Ectodermal cell (in vitro differentiated cells): ENCODE results near the gene DUSP23.

Experiments
- H3K27ac ChIP-seq: 2 replicates; pipeline ENCODE4 v1.7.0; 2013; ENCODE audit warnings: mild to moderate bottlenecking, low read depth, low read length; ENCODE audit not compliant: insufficient read depth, poor library complexity, severe bottlenecking
- H3K27me3 ChIP-seq: 2 replicates; pipeline ENCODE4 v1.7.0; 2013; ENCODE audit warnings: mild to moderate bottlenecking, low read length; ENCODE audit not compliant: insufficient read depth, control insufficient read depth, poor library complexity, severe bottlenecking
- H3K36me3 ChIP-seq: one replicate; pipeline ENCODE4 v1.7.0; 2013; ENCODE audit warnings: low read length; ENCODE audit not compliant: control insufficient read depth, insufficient read depth
- H3K4me1 ChIP-seq: one replicate; pipeline ENCODE4 v1.7.0; 2013; ENCODE audit warnings: low read length; ENCODE audit not compliant: control insufficient read depth, insufficient read depth
- H3K4me3 ChIP-seq: 2 replicates; pipeline ENCODE4 v1.7.0; 2013; ENCODE audit warnings: low read depth, low read length, control low read depth; ENCODE audit not compliant: insufficient read depth
- H3K9me3 ChIP-seq: 2 replicates; pipeline ENCODE4 v1.7.0; 2013; ENCODE audit warnings: mild to moderate bottlenecking, low read length, moderate library complexity; ENCODE audit not compliant: control insufficient read depth
- WGBS, 2 experiments: methylation state at CpG; one replicate each; pipeline ENCODE4 v1.1.7; 2013; ENCODE audit warnings: missing lambda C conversion rate in 2 of 2; 5-methylcytosine and 5-hydroxymethylcytosine counted together

Gene DUSP23

DNA sequence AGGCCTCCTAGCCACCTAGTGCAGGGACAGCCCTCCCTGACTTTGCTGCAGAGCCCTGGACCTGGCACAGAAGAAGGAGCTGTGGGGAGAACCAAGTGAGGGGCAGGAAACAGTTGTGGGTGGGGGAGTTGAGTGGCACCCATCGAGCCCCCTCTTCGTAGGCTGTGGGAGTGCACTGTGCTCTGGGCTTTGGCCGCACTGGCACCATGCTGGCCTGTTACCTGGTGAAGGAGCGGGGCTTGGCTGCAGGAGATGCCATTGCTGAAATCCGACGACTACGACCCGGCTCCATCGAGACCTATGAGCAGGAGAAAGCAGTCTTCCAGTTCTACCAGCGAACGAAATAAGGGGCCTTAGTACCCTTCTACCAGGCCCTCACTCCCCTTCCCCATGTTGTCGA lies 1.2 kb downstream of the DUSP23 start:
- Histone ChIP-seq H3K9me3 (no peaks in the 10 kb centered on the region), H3K4me1 (no peaks in the 10 kb centered on the region), H3K4me3 (no peak overlapping the region), H3K36me3 (no peaks in the 10 kb centered on the region), H3K27ac (no peak overlapping the region), H3K27me3 (no peaks in the 10 kb centered on the region)
- 92 to 94% methylated on average over 12 of the region's 12 CpGs for WGBS, 2 experiments

DNA sequence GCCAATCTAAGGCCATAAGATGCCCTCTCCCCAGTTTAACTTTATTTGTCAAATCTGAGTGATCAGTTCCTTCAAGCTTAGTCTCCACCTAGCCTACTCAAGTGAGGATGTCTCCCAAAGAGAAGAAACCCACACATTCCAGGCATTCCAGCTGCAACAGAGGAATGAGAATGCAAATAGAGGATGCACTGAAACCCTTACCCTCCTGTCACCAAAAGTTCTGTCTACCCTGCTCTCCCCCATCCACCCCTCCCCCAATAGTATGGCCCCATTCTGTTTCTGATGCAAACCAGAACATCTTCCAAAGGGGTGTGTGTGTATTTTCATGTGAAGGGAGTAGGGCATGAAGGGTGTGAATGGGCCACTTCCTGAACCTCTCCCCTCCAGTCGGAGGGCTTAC lies 3.0 kb downstream of the DUSP23 start:
- 67 to 75% methylated on average over 1 of the region's 1 CpG for WGBS, 2 experiments
- H3K27me3 ChIP-seq, result no peaks in the 10 kb centered on the region
- no peaks in the 10 kb centered on the region for H3K4me1 ChIP-seq
- H3K27ac ChIP-seq, result no peak overlapping the region
- no peaks in the 10 kb centered on the region for H3K9me3 ChIP-seq
- no peak overlapping the region for H3K4me3 ChIP-seq
- H3K36me3 ChIP-seq, result no peaks in the 10 kb centered on the region

DNA sequence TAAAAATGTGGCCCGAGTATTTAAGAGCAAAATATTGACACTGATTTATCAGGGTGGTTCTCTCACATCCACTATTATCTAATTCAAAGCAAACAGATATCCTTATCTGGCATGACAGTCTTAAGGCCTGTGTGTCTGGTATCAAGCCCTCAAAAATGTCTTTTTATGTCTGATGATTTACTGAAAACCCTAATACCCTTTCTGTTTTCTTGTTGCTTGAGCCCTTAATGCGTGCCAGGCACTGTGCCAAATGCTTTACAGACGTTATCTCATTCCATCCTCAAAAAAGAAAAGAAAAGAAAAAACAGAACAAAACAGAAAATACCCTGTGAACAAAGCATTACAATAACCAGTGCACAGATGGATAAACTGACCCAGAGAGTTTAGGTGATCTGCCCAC lies 5.7 kb downstream of the DUSP23 start:
- WGBS, 2 experiments, result 93 to 100% methylated on average over 3 of the region's 3 CpGs
- Histone ChIP-seq H3K4me1 (no peaks in the 10 kb centered on the region), H3K36me3 (no peaks in the 10 kb centered on the region), H3K9me3 (no peaks in the 10 kb centered on the region), H3K4me3 (no peak overlapping the region), H3K27ac (no peak overlapping the region), H3K27me3 (no peaks in the 10 kb centered on the region)

DNA sequence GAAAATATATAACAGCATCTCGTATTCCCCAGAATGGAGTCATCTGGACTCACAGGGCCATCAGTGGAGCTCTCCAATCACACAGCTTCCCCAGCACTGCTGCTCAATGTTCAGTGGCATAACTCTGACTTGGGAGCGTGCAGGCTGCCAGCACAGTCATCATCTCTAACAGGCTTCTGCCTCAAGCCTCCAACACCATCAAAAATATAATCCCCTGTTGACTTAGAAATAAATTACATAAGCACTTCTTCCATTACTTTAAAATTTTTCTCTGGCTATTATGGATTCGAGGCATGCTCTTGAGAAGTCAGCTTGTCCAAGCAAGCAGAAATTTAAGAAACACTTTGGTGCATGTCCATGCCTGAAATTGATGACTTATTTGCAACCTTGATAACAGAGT lies 6.2 kb downstream of the DUSP23 start:
- no peaks in the 10 kb centered on the region for H3K27me3 ChIP-seq
- no peaks in the 10 kb centered on the region for H3K9me3 ChIP-seq
- no peak overlapping the region for H3K27ac ChIP-seq
- no peaks in the 10 kb centered on the region for H3K4me1 ChIP-seq
- H3K4me3 ChIP-seq, result no peak overlapping the region
- no peaks in the 10 kb centered on the region for H3K36me3 ChIP-seq
- whole genome bisulfite sequencing, 2 experiments, result 91 to 95% methylated on average over 3 of the region's 3 CpGs

DNA sequence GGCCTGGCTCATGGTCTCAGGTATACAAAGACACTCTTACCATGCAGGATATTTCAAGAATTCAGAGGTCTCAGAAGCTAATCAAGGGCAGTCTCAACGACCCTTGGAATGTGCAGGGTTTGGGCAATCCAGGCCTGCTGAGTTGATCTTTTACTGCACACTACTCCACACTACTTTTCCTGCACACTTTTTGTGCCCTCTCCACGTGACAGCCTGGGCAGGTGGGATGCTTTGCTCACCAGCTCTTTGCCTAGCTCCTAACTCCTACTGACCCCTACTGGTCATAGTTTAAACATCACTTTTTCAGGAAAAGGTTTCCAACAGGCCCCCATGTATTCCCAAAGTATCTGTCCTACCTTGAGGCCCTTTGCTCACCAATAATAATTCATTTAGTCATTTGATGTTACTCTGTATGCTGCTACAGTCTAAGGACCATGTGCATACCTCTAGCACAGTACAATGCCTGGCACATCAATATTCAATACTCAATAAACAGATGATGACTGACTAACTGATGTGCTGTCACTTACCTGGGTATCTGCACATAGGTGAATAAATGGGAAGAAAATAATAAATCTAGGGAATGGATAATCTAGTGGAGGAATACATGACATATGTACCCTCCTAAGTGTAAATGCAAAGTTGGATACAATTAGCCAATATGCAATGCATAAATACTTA lies 9.6 kb downstream of the DUSP23 start:
- Histone ChIP-seq H3K27me3 (no peaks in the 10 kb centered on the region), H3K36me3 (no peaks in the 10 kb centered on the region), H3K4me1 (no peaks in the 10 kb centered on the region), H3K9me3 (no peaks in the 10 kb centered on the region), H3K27ac (no peak overlapping the region), H3K4me3 (no peak overlapping the region)
- 4 to 7% methylated on average over 2 of the region's 2 CpGs for WGBS, 2 experiments

DNA sequence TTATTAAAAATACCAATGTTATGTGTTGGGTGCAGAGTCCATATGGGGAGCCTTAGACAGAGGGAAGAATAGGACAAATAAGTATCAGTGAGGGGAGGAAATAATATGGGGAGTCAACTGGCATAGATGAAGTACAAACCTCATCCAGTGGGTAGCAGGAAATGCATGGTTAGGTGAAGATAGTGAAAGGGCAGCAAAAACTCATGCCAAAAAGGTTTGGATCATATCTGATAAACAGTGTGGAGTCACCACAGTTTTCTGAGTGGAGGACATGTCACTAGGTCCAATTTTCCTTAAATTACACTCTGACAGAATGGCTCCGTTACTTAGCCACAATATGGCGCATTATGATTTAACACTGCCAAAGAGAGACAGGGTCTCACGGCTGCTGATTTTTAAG lies 10.3 kb downstream of the DUSP23 start:
- WGBS, 2 experiments, result 91 to 94% methylated on average over 3 of the region's 3 CpGs
- no peaks in the 10 kb centered on the region for H3K4me1 ChIP-seq
- H3K9me3 ChIP-seq, result no peaks in the 10 kb centered on the region
- no peaks in the 10 kb centered on the region for H3K36me3 ChIP-seq
- no peak overlapping the region for H3K27ac ChIP-seq
- no peak overlapping the region for H3K4me3 ChIP-seq
- H3K27me3 ChIP-seq, result no peaks in the 10 kb centered on the region

DNA sequence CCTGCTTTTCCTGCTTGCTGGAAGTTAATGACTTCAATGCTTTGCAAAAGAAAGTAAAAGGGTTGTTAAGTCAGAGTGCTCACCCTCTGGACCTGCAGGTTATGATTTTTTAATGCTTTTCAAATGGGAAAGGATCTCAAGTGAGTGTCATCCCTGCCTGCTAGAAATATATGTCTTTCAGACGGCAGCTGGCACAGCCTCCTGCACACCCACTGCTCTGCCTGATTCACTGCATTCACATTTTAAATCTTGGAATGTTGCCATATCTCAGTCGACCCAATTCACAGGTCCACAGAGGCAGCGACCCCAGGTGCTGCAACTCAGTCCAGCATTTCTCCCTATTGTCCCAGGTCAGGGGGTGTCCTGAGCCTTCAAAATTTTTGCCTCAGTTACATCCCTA lies 10.7 kb downstream of the DUSP23 start:
- WGBS, 2 experiments, result 45 to 52% methylated on average over 3 of the region's 3 CpGs
- H3K4me1 ChIP-seq, result no peaks in the 10 kb centered on the region
- H3K36me3 ChIP-seq, result no peaks in the 10 kb centered on the region
- H3K27ac ChIP-seq, result no peak overlapping the region
- no peaks in the 10 kb centered on the region for H3K9me3 ChIP-seq
- H3K27me3 ChIP-seq, result no peaks in the 10 kb centered on the region
- no peak overlapping the region for H3K4me3 ChIP-seq

DNA sequence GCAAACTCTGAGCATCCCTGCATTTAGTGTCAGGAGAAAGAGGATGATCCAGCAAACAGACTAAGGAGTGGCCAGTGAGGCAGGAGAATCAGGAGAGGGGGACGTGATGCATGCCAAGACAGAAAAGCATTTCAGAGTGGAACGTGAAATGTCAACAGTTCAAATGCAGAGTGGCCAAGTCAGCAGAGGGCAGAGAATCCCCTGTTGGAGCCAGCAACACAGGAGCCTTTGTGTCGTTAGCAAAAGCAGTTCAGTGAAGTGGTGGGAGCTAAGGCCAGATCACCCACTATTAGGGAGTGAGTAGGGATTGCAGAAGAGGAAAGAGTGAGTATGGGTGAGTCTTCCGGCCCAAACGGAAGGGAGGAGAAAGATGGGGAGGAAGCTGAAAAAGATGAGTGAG lies 14.8 kb downstream of the DUSP23 start:
- H3K27me3 ChIP-seq, result no peaks in the 10 kb centered on the region
- H3K36me3 ChIP-seq, result no peaks in the 10 kb centered on the region
- H3K4me3 ChIP-seq, result no peak overlapping the region
- H3K27ac ChIP-seq, result no peak overlapping the region
- no peaks in the 10 kb centered on the region for H3K9me3 ChIP-seq
- H3K4me1 ChIP-seq, result no peaks in the 10 kb centered on the region
- 58 to 62% methylated on average over 5 of the region's 5 CpGs for WGBS, 2 experiments

DNA sequence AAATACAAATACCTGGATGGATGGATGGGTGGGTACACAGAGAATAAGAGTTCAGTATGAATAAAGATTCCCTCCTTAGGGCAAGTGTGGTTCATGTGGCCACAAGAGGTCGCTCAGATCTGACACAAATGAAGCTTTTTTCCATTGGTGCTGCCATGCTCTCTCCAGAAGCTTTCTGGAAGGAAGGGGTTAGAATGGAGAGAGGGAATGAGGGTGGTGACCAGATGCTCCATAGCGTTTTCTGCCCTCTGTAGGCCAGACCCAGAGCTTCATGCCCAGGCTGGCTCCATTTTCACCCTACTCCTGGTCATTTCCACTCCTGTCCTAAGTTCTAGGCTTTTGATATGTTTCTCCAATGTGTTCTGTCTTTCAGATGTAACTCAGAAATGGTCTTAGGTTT lies 18.1 kb downstream of the DUSP23 start:
- Histone ChIP-seq H3K4me3 (no peak overlapping the region), H3K36me3 (no peaks in the 10 kb centered on the region), H3K27me3 (no peaks in the 10 kb centered on the region), H3K27ac (no peak overlapping the region), H3K4me1 (no peaks in the 10 kb centered on the region), H3K9me3 (no peaks in the 10 kb centered on the region)
- 1 to 4% methylated on average over 2 of the region's 2 CpGs for WGBS, 2 experiments

DNA sequence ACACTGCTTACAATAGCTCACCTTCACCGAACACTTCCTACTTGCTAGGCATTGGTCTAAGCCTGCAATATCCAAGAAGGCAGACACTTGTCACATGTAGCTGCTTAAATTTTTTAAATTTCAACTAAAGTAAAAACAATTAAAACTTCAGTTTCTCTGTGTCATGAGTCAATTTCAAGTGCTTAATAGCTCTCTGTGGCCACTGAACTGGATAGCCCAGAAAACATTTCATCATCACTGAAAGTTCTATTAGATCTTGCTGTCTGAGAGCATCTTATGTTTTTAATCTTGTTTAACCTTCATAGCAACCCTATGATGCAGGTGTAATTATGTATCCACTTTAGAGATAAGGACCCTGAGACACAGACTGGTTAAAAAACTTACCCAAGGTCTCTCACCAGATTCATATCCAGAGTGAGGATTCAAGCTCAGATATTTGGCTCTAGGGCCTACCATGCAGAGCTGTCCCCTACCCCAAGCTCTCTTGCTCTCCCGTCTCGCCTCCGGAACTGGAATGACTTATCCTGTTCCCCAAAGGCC lies 18.8 kb downstream of the DUSP23 start:
- 94 to 96% methylated on average over 4 of the region's 4 CpGs for WGBS, 2 experiments
- no peaks in the 10 kb centered on the region for H3K4me1 ChIP-seq
- H3K36me3 ChIP-seq, result no peaks in the 10 kb centered on the region

More for the DNA sequence above, 18.8 kb downstream of the DUSP23 start:
- Histone ChIP-seq H3K9me3 (no peaks in the 10 kb centered on the region), H3K27ac (no peak overlapping the region), H3K4me3 (no peak overlapping the region), H3K27me3 (no peaks in the 10 kb centered on the region)
